Measurements from ENCODE around the gene SEPTIN6. TPM values are rescaled to one million over a fixed set of nuclear protein-coding genes. Genes with fewer than 3 reads are reported as not detected.

The SEPTIN6 gene
- total and polyA plus RNA-seq, 4 donors: 9.4 to 11.5 (median 10.6) TPM

DNA sequence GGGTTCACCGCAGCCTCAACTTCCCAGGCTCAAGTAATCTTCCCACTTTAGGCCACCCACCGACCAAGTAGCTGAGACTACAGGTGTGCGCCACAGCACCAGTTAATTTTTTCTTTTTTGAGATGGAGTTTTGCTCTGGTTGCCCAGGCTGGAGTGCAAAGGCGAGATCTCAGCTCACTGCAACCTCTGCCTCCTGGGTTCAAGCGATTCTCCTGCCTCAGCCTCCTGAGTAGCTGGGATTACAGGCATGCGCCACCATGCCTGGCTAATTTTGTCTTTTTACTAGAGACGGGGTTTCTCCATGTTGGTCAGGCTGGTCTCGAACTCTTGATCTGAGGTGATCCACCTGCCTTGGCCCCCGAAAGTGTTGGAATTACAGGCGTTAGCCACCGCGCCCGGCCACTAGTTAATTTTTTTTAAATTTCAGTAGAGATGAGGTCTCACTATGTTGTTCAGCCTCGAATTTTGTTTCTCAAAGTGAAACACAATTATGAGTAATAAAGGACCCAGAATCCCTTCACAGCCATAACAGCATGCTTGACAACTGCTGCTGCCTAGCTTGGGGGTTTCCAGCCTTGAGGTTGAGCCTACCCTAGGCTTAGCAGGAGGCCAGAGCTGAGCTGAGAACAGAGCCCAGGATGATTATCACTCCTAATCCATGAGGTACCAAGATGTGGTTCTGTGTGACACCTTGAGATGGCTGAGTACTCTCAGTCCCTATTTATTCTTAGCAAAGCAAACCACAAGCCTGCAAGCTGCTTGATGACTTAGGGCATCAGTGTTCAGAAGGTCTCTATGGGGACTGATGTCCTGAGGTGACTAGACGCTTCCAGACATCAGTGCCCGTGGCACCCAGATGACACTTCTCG is 45.2 kb downstream of the SEPTIN6 start:
- no peak overlapping the region for H3K27ac ChIP-seq (ENCODE audit: low read depth in 1 of 2, low read length in 2 of 2)
- no peak overlapping the region for H3K9ac ChIP-seq (ENCODE audit: low read depth in 1 of 2, low read length in 2 of 2)
- TF ChIP-seq GABPA (IDR thresholded peaks at IDR 0.05 in 1 of 2, conservative IDR thresholded peaks at IDR 0.05 in 1 of 2) (no peak), FOXA2 (IDR thresholded peaks at IDR 0.05) (no peak), NR2F2 (IDR thresholded peaks at IDR 0.05) (no peak), FOXA1 (IDR thresholded peaks at IDR 0.05) (no peak), EGR1 (IDR thresholded peaks at IDR 0.05; ENCODE audit: low read depth in 2 of 2) (no peak)
- TF ChIP-seq, protein P1, sequence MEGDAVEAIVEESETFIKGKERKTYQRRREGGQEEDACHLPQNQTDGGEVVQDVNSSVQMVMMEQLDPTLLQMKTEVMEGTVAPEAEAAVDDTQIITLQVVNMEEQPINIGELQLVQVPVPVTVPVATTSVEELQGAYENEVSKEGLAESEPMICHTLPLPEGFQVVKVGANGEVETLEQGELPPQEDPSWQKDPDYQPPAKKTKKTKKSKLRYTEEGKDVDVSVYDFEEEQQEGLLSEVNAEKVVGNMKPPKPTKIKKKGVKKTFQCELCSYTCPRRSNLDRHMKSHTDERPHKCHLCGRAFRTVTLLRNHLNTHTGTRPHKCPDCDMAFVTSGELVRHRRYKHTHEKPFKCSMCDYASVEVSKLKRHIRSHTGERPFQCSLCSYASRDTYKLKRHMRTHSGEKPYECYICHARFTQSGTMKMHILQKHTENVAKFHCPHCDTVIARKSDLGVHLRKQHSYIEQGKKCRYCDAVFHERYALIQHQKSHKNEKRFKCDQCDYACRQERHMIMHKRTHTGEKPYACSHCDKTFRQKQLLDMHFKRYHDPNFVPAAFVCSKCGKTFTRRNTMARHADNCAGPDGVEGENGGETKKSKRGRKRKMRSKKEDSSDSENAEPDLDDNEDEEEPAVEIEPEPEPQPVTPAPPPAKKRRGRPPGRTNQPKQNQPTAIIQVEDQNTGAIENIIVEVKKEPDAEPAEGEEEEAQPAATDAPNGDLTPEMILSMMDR (IDR thresholded peaks at IDR 0.05; ENCODE audit: low read depth, low read length, missing input control): no peak
- TF ChIP-seq, protein P2, sequence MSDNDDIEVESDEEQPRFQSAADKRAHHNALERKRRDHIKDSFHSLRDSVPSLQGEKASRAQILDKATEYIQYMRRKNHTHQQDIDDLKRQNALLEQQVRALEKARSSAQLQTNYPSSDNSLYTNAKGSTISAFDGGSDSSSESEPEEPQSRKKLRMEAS (IDR thresholded peaks at IDR 0.05): no peak
- H3K36me3 ChIP-seq (ENCODE audit: control insufficient read depth in 4 of 4, insufficient read depth in 3 of 4, low read depth in 1 of 4, low read length in 3 of 4): peaks cover 3 to 13% (median 7%) of the 10 kb centered on the region in 4 donors
- H3K27me3 ChIP-seq (ENCODE audit: control insufficient read depth in 4 of 4, insufficient read depth in 4 of 4, low read length in 3 of 4): no peaks in the 10 kb centered on the region
- H3K4me3 ChIP-seq (ENCODE audit: low read depth in 1 of 3, low read length in 3 of 3): no peak overlapping the region
- H3K9me3 ChIP-seq (ENCODE audit: control insufficient read depth in 4 of 4, low read length in 3 of 4): no peaks in the 10 kb centered on the region
- no peaks in the 10 kb centered on the region for H3K4me1 ChIP-seq (ENCODE audit: control insufficient read depth in 4 of 4, insufficient read depth in 4 of 4, low read length in 3 of 4)
- no peak for DNase-seq (ENCODE audit: low spot score)
- WGBS: 92% methylated on average over 17 of the region's 17 CpGs

DNA sequence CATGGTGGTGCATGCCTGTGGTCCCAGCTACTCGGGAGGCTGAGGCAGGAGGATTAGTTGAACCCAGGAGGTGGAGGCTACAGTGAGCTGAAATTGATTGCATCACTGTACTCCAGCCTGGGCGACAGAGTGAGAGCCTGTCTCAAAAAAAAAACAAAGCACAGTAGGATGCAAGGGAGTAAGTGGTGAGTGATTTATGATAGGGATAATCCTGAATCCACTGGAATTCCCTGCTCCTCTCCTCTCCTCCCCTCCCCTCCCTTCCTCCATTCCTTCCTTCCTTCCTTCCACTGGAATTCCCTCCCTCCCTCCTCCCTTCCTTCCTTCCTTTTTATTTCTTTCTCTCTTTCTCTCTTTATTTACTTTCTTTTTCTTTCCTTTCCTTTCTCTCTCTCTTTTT is 45.9 kb downstream of the SEPTIN6 start:
- no peak for DNase-seq (ENCODE audit: low spot score)
- Histone ChIP-seq H3K36me3 (ENCODE audit: control insufficient read depth in 4 of 4, insufficient read depth in 3 of 4, low read depth in 1 of 4, low read length in 3 of 4) (peaks cover 3 to 11% (median 6%) of the 10 kb centered on the region in 4 donors), H3K4me1 (ENCODE audit: control insufficient read depth in 4 of 4, insufficient read depth in 4 of 4, low read length in 3 of 4) (no peaks in the 10 kb centered on the region), H3K9me3 (ENCODE audit: control insufficient read depth in 4 of 4, low read length in 3 of 4) (no peaks in the 10 kb centered on the region), H3K27ac (ENCODE audit: low read depth in 1 of 2, low read length in 2 of 2) (no peak overlapping the region), H3K4me3 (ENCODE audit: low read depth in 1 of 3, low read length in 3 of 3) (no peak overlapping the region), H3K9ac (ENCODE audit: low read depth in 1 of 2, low read length in 2 of 2) (no peak overlapping the region), H3K27me3 (ENCODE audit: control insufficient read depth in 4 of 4, insufficient read depth in 4 of 4, low read length in 3 of 4) (no peaks in the 10 kb centered on the region)
- TF ChIP-seq, protein P3, sequence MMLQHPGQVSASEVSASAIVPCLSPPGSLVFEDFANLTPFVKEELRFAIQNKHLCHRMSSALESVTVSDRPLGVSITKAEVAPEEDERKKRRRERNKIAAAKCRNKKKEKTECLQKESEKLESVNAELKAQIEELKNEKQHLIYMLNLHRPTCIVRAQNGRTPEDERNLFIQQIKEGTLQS (IDR thresholded peaks at IDR 0.05): no peak
- TF ChIP-seq JUND (IDR thresholded peaks at IDR 0.05) (no peak), RAD21 (IDR thresholded peaks at IDR 0.05) (no peak), GABPA (IDR thresholded peaks at IDR 0.05 in 1 of 2, conservative IDR thresholded peaks at IDR 0.05 in 1 of 2) (no peak), FOXA2 (IDR thresholded peaks at IDR 0.05) (no peak), TAF1 (conservative IDR thresholded peaks at IDR 0.05) (no peak), HNF4G (IDR thresholded peaks at IDR 0.05) (no peak), NR2F2 (IDR thresholded peaks at IDR 0.05) (no peak), SP1 (IDR thresholded peaks at IDR 0.05) (no peak), FOXA1 (IDR thresholded peaks at IDR 0.05) (no peak), YY1 (IDR thresholded peaks at IDR 0.05) (no peak), HNF4A (conservative IDR thresholded peaks at IDR 0.05) (no peak), RXRA (IDR thresholded peaks at IDR 0.05) (no peak), EGR1 (IDR thresholded peaks at IDR 0.05; ENCODE audit: low read depth in 2 of 2) (no peak)
- TF ChIP-seq, protein P4, sequence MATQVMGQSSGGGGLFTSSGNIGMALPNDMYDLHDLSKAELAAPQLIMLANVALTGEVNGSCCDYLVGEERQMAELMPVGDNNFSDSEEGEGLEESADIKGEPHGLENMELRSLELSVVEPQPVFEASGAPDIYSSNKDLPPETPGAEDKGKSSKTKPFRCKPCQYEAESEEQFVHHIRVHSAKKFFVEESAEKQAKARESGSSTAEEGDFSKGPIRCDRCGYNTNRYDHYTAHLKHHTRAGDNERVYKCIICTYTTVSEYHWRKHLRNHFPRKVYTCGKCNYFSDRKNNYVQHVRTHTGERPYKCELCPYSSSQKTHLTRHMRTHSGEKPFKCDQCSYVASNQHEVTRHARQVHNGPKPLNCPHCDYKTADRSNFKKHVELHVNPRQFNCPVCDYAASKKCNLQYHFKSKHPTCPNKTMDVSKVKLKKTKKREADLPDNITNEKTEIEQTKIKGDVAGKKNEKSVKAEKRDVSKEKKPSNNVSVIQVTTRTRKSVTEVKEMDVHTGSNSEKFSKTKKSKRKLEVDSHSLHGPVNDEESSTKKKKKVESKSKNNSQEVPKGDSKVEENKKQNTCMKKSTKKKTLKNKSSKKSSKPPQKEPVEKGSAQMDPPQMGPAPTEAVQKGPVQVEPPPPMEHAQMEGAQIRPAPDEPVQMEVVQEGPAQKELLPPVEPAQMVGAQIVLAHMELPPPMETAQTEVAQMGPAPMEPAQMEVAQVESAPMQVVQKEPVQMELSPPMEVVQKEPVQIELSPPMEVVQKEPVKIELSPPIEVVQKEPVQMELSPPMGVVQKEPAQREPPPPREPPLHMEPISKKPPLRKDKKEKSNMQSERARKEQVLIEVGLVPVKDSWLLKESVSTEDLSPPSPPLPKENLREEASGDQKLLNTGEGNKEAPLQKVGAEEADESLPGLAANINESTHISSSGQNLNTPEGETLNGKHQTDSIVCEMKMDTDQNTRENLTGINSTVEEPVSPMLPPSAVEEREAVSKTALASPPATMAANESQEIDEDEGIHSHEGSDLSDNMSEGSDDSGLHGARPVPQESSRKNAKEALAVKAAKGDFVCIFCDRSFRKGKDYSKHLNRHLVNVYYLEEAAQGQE (IDR thresholded peaks at IDR 0.05): no peak
- TF ChIP-seq, protein P5, sequence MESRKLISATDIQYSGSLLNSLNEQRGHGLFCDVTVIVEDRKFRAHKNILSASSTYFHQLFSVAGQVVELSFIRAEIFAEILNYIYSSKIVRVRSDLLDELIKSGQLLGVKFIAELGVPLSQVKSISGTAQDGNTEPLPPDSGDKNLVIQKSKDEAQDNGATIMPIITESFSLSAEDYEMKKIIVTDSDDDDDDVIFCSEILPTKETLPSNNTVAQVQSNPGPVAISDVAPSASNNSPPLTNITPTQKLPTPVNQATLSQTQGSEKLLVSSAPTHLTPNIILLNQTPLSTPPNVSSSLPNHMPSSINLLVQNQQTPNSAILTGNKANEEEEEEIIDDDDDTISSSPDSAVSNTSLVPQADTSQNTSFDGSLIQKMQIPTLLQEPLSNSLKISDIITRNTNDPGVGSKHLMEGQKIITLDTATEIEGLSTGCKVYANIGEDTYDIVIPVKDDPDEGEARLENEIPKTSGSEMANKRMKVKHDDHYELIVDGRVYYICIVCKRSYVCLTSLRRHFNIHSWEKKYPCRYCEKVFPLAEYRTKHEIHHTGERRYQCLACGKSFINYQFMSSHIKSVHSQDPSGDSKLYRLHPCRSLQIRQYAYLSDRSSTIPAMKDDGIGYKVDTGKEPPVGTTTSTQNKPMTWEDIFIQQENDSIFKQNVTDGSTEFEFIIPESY (IDR thresholded peaks at IDR 0.05): no peak
- TF ChIP-seq, protein P1 (IDR thresholded peaks at IDR 0.05; ENCODE audit: low read depth, low read length, missing input control): no peak
- TF ChIP-seq, protein P2 (IDR thresholded peaks at IDR 0.05): no peak
- WGBS: 92% methylated on average over 2 of the region's 2 CpGs

All from liver (tissue), 9 donors.